Neural progenitor cell (in vitro differentiated cells): ENCODE data around the gene TRUB1. TPM values are rescaled to one million over a fixed set of nuclear protein-coding genes. Genes with fewer than 3 reads are reported as not detected.

ENCODE experiments used
- DNase-seq: peaks from one replicate; pipeline ENCODE4 v3.0.0-alpha.2; 2016; ENCODE audit warnings: low spot score
- H2AFZ ChIP-seq: fragments of 200-600 bp; sonication (generic); replicated peaks from 2 replicates; pipeline ENCODE4 v1.6.1; 2016; ENCODE audit warnings: antibody characterized with exemption
- H3F3A ChIP-seq: fragments of 200-600 bp; sonication (generic); 2 replicates; pipeline ENCODE4 v1.6.1; 2016; ENCODE audit warnings: antibody characterized with exemption, low read depth
- H3K27ac ChIP-seq: fragments of 200-600 bp; sonication (generic); 2 replicates; pipeline ENCODE4 v1.5.1; 2016; ENCODE audit warnings: mild to moderate bottlenecking
- H3K27me3 ChIP-seq: fragments of 200-600 bp; sonication (generic); 2 replicates; pipeline ENCODE4 v1.6.1; 2016; ENCODE audit warnings: mild to moderate bottlenecking, moderate library complexity
- H3K36me3 ChIP-seq: fragments of 200-600 bp; sonication (generic); 2 replicates; pipeline ENCODE4 v1.5.1; 2016
- H3K4me1 ChIP-seq: fragments of 200-600 bp; sonication (generic); 2 replicates; pipeline ENCODE4 v1.6.1; 2016; ENCODE audit warnings: mixed run types
- H3K4me2 ChIP-seq: fragments of 200-600 bp; sonication (generic); 2 replicates; pipeline ENCODE4 v1.6.1; 2016
- H3K4me3 ChIP-seq: fragments of 200-600 bp; sonication (generic); 2 replicates; pipeline ENCODE4 v1.5.1; 2016
- H3K79me2 ChIP-seq: fragments of 200-600 bp; sonication (generic); 2 replicates; pipeline ENCODE4 v1.6.1; 2016; ENCODE audit warnings: low read depth
- H3K9ac ChIP-seq: fragments of 200-600 bp; sonication (generic); 2 replicates; pipeline ENCODE4 v1.6.1; 2016
- H3K9me3 ChIP-seq: fragments of 200-600 bp; sonication (generic); 2 replicates; pipeline ENCODE4 v1.5.1; 2016; ENCODE audit warnings: low read depth
- H4K20me1 ChIP-seq: fragments of 200-600 bp; sonication (generic); 2 replicates; pipeline ENCODE4 v1.6.1; 2016; ENCODE audit warnings: low read depth
- H3K27ac Mint-ChIP-seq: 3 replicates; pipeline ENCODE4 v1.8.0; 2021; ENCODE audit warnings: mixed read lengths
- H3K27me3 Mint-ChIP-seq: 2 replicates; pipeline ENCODE4 v1.8.0; 2022; ENCODE audit warnings: low read depth, mild to moderate bottlenecking, inconsistent platforms, moderate library complexity, mixed read lengths; ENCODE audit not compliant: insufficient read depth
- H3K36me3 Mint-ChIP-seq: 3 replicates; pipeline ENCODE4 v1.8.0; 2021; ENCODE audit warnings: mixed read lengths
- H3K4me1 Mint-ChIP-seq: 3 replicates; pipeline ENCODE4 v1.8.0; 2021; ENCODE audit warnings: mixed read lengths
- H3K4me3 Mint-ChIP-seq: 3 replicates; pipeline ENCODE4 v1.8.0; 2021; ENCODE audit warnings: mild to moderate bottlenecking, moderate library complexity, mixed read lengths
- H3K9me3 Mint-ChIP-seq: 3 replicates; pipeline ENCODE4 v1.8.0; 2020; ENCODE audit warnings: mixed read lengths
- CTCF ChIP-seq: fragments of 200-600 bp; sonication (generic); IDR thresholded peaks from 2 replicates; pipeline ENCODE4 v1.5.1; 2017; ENCODE audit warnings: antibody characterized with exemption, mild to moderate bottlenecking
- EZH2 ChIP-seq: fragments of 200-600 bp; sonication (generic); IDR thresholded peaks from 2 replicates; pipeline ENCODE4 v1.6.1; 2017; ENCODE audit warnings: antibody characterized with exemption, mild to moderate bottlenecking, moderate library complexity
- EZH2phosphoT487 ChIP-seq: fragments of 200-600 bp; sonication (generic); IDR thresholded peaks from 2 replicates; pipeline ENCODE4 v1.6.1; 2017; ENCODE audit warnings: antibody characterized with exemption
- total RNA-seq: library from RNA; depleted of rRNA; stranded (reverse); fragments of >200 nt; gene quantifications from 2 replicates; pipeline ENCODE4 v1.2.3, GENCODE V29; 2015; ENCODE audit warnings: low replicate concordance

Gene TRUB1
- total RNA-seq, 1 donor from 2014 or later = 41.9 TPM

- H3K9me3 Mint-ChIP-seq = no peaks in the 10 kb centered on the region
- no peaks in the 10 kb centered on the region for H3K36me3 Mint-ChIP-seq
- H3K27me3 ChIP-seq = no peaks in the 10 kb centered on the region
- H3K27ac Mint-ChIP-seq = no peak overlapping the region
- H3K4me1 ChIP-seq = peaks cover 47% of the 10 kb centered on the region
- H2AFZ ChIP-seq = no peak overlapping the region
- H3K9ac ChIP-seq = no peak overlapping the region
- no peak overlapping the region for H3K27ac ChIP-seq
- H4K20me1 ChIP-seq = no peaks in the 10 kb centered on the region
- H3K27me3 Mint-ChIP-seq = no peaks in the 10 kb centered on the region
- no peak overlapping the region for H3K4me3 ChIP-seq
- no peaks in the 10 kb centered on the region for H3K9me3 ChIP-seq
- peaks cover 2% of the 10 kb centered on the region for H3K4me1 Mint-ChIP-seq
- H3K36me3 ChIP-seq = no peaks in the 10 kb centered on the region
- DNase-seq = no peak
- no peaks in the 10 kb centered on the region for H3K79me2 ChIP-seq
- no peak overlapping the region for H3K4me2 ChIP-seq
- H3F3A ChIP-seq = peaks cover 18% of the 10 kb centered on the region
- no peak overlapping the region for H3K4me3 Mint-ChIP-seq
- TF ChIP-seq EZH2 (no peak), CTCF (no peak), EZH2phosphoT487 (no peak)
Observed at GRCh38 chr10:114916653-114917052, 21.3 kb upstream of the TRUB1 start.

GRCh38 chr10:114917459-114917858, 20.5 kb upstream of the TRUB1 start:
- DNase-seq = no peak
- H3K4me1 Mint-ChIP-seq = peaks cover 2% of the 10 kb centered on the region

GRCh38 chr10:114917927-114918672, 19.9 kb upstream of the TRUB1 start:
- Mint-ChIP-seq H3K36me3 (no peaks in the 10 kb centered on the region), H3K4me3 (no peak overlapping the region), H3K4me1 (peaks cover 2% of the 10 kb centered on the region), H3K9me3 (no peaks in the 10 kb centered on the region), H3K27ac (no peak overlapping the region), H3K27me3 (no peaks in the 10 kb centered on the region)
- H3K27ac ChIP-seq = no peak overlapping the region
- TF ChIP-seq EZH2 = no peak
- TF ChIP-seq EZH2phosphoT487 = no peak
- TF ChIP-seq CTCF = no peak
- H3K9ac ChIP-seq = no peak overlapping the region
- H4K20me1 ChIP-seq = no peaks in the 10 kb centered on the region
- H3K4me2 ChIP-seq = no peak overlapping the region
- peaks cover 16% of the 10 kb centered on the region for H3F3A ChIP-seq
- H3K4me3 ChIP-seq = no peak overlapping the region
- H3K79me2 ChIP-seq = no peaks in the 10 kb centered on the region
- H3K27me3 ChIP-seq = no peaks in the 10 kb centered on the region
- H3K36me3 ChIP-seq = no peaks in the 10 kb centered on the region
- H3K9me3 ChIP-seq = no peaks in the 10 kb centered on the region
- peak overlapping the region; percentile 76 for H2AFZ ChIP-seq
- peak; percentile 15 for DNase-seq
- H3K4me1 ChIP-seq = peaks cover 39% of the 10 kb centered on the region

More at GRCh38 chr10:114917459-114917858, 20.5 kb upstream of the TRUB1 start:
- H3K79me2 ChIP-seq = no peaks in the 10 kb centered on the region
- Mint-ChIP-seq H3K9me3 (no peaks in the 10 kb centered on the region), H3K27ac (no peak overlapping the region), H3K4me3 (no peak overlapping the region), H3K27me3 (no peaks in the 10 kb centered on the region), H3K36me3 (no peaks in the 10 kb centered on the region)
- no peak for TF ChIP-seq EZH2phosphoT487
- no peak for TF ChIP-seq EZH2
- no peak for TF ChIP-seq CTCF
- H3F3A ChIP-seq = peaks cover 16% of the 10 kb centered on the region
- no peaks in the 10 kb centered on the region for H3K27me3 ChIP-seq
- no peak overlapping the region for H3K4me3 ChIP-seq
- H3K36me3 ChIP-seq = no peaks in the 10 kb centered on the region
- H3K4me2 ChIP-seq = no peak overlapping the region
- no peaks in the 10 kb centered on the region for H3K9me3 ChIP-seq
- no peak overlapping the region for H3K27ac ChIP-seq
- H3K4me1 ChIP-seq = peaks cover 39% of the 10 kb centered on the region
- H3K9ac ChIP-seq = no peak overlapping the region
- H2AFZ ChIP-seq = no peak overlapping the region
- H4K20me1 ChIP-seq = no peaks in the 10 kb centered on the region
